ENCODE results near the gene ATL1.

- TF ChIP-seq, protein P1, sequence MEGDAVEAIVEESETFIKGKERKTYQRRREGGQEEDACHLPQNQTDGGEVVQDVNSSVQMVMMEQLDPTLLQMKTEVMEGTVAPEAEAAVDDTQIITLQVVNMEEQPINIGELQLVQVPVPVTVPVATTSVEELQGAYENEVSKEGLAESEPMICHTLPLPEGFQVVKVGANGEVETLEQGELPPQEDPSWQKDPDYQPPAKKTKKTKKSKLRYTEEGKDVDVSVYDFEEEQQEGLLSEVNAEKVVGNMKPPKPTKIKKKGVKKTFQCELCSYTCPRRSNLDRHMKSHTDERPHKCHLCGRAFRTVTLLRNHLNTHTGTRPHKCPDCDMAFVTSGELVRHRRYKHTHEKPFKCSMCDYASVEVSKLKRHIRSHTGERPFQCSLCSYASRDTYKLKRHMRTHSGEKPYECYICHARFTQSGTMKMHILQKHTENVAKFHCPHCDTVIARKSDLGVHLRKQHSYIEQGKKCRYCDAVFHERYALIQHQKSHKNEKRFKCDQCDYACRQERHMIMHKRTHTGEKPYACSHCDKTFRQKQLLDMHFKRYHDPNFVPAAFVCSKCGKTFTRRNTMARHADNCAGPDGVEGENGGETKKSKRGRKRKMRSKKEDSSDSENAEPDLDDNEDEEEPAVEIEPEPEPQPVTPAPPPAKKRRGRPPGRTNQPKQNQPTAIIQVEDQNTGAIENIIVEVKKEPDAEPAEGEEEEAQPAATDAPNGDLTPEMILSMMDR (conservative IDR thresholded peaks at IDR 0.05), result no peak
- no peak for TF ChIP-seq ZFX (IDR thresholded peaks at IDR 0.05)
Observed at GRCh38 chr14:50669441-50669986, 109.6 kb downstream of the ATL1 start.

Measured in C4-2B (cell line).